Daoy (cell line): Measurements from ENCODE around the gene ZNF366. TPM values are rescaled to one million over a fixed set of nuclear protein-coding genes. Genes with fewer than 3 reads are reported as not detected.
A peak's percentile ranks its signal among the peaks of the same experiment; 100 is the strongest.

ENCODE experiments used
- DNase-seq: peaks from one replicate; pipeline ENCODE4 v3.0.0-alpha.2; 2015; ENCODE audit warnings: low read depth
- total RNA-seq: library from RNA; depleted of rRNA; stranded (reverse); fragments of >200 nt; shearing (Covaris generic); gene quantifications from 2 replicates; pipeline ENCODE4 v1.2.3, GENCODE V29; 2014; rRNA removed

ZNF366 gene
- not detected in 2 replicates for total RNA-seq

GRCh38 chr5:72507231-72507906, at the start of gene ZNF366:
Gene ZNF366, minus strand, starts transcription at chr5:72507410. Its CDS starts 45,914 bp downstream, at chr5:72461496.
- DNase-seq, result no peak

- peak; percentile 64 for DNase-seq
Observed at GRCh38 chr5:72556351-72557166, 49.3 kb upstream of the ZNF366 start.

- DNase-seq, result peak; percentile 14
Observed at GRCh38 chr5:72555871-72556270, 48.7 kb upstream of the ZNF366 start.

- DNase-seq, result no peak
Observed at GRCh38 chr5:72554897-72555296, 47.7 kb upstream of the ZNF366 start.

- peak; percentile 93 for DNase-seq
Observed at GRCh38 chr5:72552041-72552557, 44.9 kb upstream of the ZNF366 start.

GRCh38 chr5:72550595-72550994, 43.4 kb upstream of the ZNF366 start:
- DNase-seq, result no peak

DNA sequence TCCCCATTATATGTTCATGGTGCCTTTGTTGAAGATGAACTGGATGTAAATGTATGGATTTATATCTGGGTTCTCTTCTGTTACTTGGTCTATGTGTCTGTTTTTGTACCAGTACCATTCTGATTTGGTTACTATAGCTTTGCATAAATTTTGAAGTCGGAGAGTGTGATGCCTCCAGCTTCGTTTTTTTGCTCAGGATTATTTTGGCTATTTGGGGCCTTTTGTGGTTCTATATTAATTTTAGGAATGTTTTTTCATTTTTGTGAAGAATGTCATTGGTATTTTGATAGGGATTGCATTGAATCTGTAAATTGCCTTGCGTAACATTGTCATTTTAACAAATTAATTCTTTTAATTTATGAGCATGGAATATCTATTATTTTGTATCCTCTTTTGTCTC, 36.6 kb upstream of the ZNF366 start:
- no peak for DNase-seq

- peak; percentile 49 for DNase-seq
Observed at GRCh38 chr5:72543365-72543764, 36.2 kb upstream of the ZNF366 start.

DNA sequence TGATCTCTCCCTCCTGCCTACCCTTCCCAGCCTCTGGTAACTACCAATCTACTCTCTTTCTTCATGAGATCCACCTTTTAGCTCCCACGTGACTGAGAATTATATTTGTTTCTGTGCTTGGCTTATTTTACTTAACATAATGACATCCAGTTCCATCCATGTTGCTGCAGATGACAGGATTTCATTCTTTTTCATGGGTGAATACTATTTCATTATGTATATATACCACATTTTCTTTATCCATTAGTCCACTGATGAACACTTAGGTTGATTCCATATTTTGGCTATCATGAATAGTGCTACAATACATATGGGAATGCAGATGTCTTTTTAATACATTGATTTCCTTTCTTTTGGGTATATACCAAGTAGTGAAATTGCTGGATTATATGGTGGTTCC, 35.5 kb upstream of the ZNF366 start:
- no peak for DNase-seq

DNA sequence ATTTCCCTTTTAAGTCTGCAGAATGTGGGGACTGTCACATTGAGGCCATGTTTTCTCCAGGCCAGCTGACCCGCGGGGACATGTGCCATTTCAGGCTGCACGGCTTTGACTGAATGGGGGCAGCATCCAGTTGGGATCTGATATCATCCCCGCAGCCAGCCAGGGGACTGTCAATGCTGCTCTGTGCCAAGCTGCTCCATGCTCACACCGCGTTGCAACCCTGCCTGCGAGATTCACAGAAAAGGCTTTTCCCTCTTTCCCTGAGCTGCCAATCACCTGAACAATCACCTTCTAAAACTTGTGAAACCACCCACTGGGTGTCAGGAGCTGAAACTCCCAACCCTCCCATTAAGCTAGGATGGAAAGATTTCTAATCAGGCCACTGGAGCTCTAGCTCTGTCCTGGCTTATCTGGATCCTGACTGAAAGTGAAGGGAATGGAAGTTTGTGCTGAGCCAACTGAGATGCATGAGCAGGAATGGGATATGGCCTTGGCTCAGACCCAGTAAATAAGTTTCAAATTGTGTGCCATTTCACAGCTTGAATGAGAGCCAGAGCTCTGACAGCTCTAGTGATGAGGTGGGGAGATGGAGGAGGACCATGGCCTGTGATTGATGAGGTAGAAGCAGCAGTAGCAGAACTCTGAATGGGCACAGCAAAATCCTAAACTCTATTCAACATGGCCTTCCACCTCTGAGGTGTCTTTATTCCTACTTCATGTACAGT, 34.5 kb upstream of the ZNF366 start:
- DNase-seq, result no peak

- DNase-seq, result no peak
Observed at GRCh38 chr5:72540759-72541438, 33.7 kb upstream of the ZNF366 start.

GRCh38 chr5:72539726-72540125, 32.5 kb upstream of the ZNF366 start:
- no peak for DNase-seq

DNA sequence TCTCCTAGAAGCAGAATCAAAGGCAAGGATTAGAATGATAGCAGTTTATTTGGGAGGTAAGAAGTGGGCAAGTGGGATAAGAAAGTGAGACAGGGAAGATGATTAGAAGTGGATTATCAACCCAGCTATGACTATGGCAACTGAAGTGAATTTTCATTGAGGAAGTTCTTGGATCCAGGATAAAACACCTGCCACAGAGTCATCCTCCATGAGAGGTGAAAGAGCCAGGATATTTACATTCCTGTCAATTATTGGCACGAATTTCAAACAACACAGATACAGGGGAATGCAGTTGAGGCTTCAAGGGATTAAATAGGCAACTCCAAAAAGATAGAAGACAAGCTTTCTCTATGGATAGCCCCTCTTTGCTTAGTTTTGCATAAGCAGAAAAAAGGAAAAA, 31.8 kb upstream of the ZNF366 start:
- DNase-seq, result no peak

- DNase-seq, result no peak
Observed at GRCh38 chr5:72537166-72537565, 30.0 kb upstream of the ZNF366 start.

- DNase-seq, result no peak
Observed at GRCh38 chr5:72531496-72532190, 24.4 kb upstream of the ZNF366 start.

DNA sequence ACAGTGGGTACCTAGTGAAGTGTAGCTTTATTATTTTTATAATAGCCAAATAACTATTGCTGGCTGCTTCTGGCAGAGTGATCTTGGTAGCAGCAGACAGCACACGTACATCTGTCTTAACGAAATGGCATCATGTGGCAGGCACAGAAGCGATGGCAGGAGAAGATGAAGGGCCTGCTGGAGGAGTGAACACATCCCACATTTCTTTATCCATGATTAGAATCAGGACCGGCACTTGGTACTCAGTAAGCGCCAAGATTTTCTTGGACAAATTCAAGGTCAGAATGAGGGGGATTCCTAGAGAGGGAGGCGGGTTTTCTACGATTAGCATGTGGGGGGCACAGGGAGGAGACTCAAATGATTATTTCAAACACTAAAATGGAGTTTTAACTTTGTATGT, 23.0 kb upstream of the ZNF366 start:
- no peak for DNase-seq

GRCh38 chr5:72529383-72529782, 22.2 kb upstream of the ZNF366 start:
- no peak for DNase-seq

GRCh38 chr5:72525816-72526215, 18.6 kb upstream of the ZNF366 start:
- DNase-seq, result no peak

DNA sequence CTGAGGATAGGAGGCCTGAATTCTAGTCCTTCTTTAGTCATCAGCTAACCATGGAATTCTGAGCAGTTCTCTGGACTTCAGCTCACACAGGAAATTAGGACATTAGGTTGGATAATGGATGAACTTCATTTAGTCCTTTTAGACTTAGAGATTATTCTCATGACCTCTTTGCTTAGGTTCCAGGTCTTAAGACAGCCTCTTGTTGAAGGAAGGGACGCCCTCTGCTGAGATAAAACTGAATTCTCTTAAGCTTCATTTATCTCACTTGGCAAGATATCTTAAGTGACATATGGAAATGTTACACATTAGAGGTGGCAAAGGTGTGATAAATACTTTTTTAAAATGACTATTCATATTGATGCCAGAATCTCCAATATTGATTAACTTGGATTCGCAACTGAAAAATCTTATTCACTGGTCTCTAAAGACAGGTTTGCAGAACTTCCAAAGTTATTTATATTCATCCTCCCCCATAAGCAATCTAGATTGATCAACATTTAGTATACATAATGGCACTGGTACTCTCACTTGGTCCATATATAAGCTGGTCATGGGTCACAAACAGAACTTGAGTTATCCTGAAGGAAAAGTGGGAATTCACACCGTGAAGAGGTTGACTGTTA, 16.9 kb upstream of the ZNF366 start:
- DNase-seq, result peak; percentile 60

DNA sequence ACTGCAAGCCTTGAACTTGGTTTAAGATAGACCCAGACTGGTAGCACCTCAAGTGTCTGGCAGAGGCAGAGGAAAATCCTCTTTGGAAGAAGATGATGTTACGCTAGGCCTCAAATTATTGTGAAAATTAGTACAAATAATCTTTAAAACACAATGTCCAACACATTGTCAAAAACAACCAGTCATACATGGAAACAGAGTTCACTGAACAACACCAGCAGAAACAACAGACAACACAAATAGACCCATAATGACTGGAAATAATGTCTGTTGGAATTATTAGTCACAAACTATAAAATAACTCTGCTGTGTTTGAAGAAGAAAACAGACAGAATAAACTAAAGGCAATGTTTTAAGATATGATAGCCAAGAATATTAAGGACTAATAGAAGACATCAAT, 15.4 kb upstream of the ZNF366 start:
- DNase-seq, result no peak

- DNase-seq, result no peak
Observed at GRCh38 chr5:72519111-72519510, 11.9 kb upstream of the ZNF366 start.
